Spleen (tissue), 7 donors: ENCODE results near the gene GRK6.

Source experiments
- CTCF ChIP-seq, 11 experiments: fragments of 200-600 bp in 7 of 11; fragments of 450-650 bp in 4 of 11; sonication (generic) in 4 of 11; IDR thresholded peaks in 8 of 11; conservative IDR thresholded peaks in 3 of 11; 1 replicate in 7 of 11; 2 replicates in 4 of 11; pipeline versions ENCODE4 v1.4.0 to v1.8.0; 2016 to 2021; ENCODE audit warnings: antibody characterized with exemption in 11 of 11, inconsistent platforms in 4 of 11, mild to moderate bottlenecking in 1 of 11
- POLR2A ChIP-seq, 3 donors: fragments of 450-650 bp; IDR thresholded peaks; one replicate each; pipeline ENCODE4 v1.5.1; 2017; ENCODE audit warnings: antibody characterized with exemption in 3 of 3, mild to moderate bottlenecking in 1 of 3
- donor health status: DM: no; HTN: no; CAD: no; lungs with moderate emphysema.
- donor health status: DM: no; HTN: no; CAD: no.
- donor health status: DM: no; HTN: no; CAD: no.

GRCh38 chr5:177465044-177465443 lies 38.6 kb downstream of the GRK6 start:
- TF ChIP-seq POLR2A (IDR thresholded peaks at IDR 0.05), result no peak
- TF ChIP-seq CTCF (IDR thresholded peaks at IDR 0.05 in 8 of 11, conservative IDR thresholded peaks at IDR 0.05 in 3 of 11), result no peak
